GM13976 (cell line): ENCODE data around the gene DAGLB.

Source experiments
- DNase-seq: peaks from one replicate; pipeline ENCODE4 v3.0.0; 2012; ENCODE audit warnings: low spot score
- in situ Hi-C: fragments of 300-500 bp; cut with MboI; formaldehyde crosslinking; loops from one replicate; pipeline ENCODE4 v1.12.0; 2022; ENCODE audit warnings: low sequenced_read_pairs, mixed read lengths, inconsistent platforms; ENCODE audit not compliant: unreplicated experiment
- TF ChIP-seq, protein P1 (sequence below): IDR thresholded peaks from 2 replicates; pipeline ENCODE4 v1.5.1; 2012; ENCODE audit warnings: borderline replicate concordance, mild to moderate bottlenecking; ENCODE audit not compliant: insufficient read depth; ENCODE audit errors: extremely low read depth, missing control alignments, control extremely low read depth

Gene DAGLB

DNA sequence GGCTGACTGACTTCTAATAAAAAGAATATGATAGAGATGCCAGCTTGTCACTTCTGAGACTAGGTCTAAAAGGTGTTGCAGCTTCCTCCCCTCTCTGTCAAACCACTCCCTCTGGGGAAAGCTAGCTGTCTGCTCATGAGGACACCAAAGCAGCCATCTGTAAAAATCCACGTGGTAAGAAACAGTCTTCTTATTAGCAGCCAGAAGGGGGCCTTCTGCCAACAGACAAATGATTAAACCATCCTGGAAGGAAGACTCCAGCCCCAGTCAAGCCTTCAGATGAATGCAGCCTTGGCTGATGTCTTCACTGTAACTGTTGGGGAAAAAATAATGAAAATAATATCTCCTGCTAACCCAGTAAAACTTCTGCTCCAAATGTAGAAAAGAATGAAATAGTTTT is 41.9 kb upstream of the DAGLB start:
- no peak for DNase-seq
- TF ChIP-seq, protein P1, sequence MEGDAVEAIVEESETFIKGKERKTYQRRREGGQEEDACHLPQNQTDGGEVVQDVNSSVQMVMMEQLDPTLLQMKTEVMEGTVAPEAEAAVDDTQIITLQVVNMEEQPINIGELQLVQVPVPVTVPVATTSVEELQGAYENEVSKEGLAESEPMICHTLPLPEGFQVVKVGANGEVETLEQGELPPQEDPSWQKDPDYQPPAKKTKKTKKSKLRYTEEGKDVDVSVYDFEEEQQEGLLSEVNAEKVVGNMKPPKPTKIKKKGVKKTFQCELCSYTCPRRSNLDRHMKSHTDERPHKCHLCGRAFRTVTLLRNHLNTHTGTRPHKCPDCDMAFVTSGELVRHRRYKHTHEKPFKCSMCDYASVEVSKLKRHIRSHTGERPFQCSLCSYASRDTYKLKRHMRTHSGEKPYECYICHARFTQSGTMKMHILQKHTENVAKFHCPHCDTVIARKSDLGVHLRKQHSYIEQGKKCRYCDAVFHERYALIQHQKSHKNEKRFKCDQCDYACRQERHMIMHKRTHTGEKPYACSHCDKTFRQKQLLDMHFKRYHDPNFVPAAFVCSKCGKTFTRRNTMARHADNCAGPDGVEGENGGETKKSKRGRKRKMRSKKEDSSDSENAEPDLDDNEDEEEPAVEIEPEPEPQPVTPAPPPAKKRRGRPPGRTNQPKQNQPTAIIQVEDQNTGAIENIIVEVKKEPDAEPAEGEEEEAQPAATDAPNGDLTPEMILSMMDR, result no peak
- in situ Hi-C loops, result no loop called here

DNA sequence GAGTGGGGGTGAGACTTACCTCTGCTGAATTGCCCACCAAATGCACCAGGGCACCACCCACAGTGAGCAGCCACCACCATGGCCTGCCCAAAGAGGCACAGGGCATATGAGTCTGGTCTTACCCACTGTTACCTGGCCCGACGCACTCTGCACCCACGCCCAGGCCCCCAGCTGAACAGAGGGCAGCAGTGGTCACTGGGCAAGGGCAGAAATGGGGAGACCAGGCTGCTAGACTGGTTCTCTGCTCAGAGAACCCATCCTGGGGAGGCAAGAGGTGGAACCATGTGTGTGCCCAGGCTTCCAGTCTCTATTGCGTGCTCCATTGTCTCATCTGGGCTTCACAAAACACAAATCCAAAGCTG is 39.4 kb upstream of the DAGLB start:
- DNase-seq, result no peak
- TF ChIP-seq, protein P1, result no peak
- in situ Hi-C loops, result no loop called here

DNA sequence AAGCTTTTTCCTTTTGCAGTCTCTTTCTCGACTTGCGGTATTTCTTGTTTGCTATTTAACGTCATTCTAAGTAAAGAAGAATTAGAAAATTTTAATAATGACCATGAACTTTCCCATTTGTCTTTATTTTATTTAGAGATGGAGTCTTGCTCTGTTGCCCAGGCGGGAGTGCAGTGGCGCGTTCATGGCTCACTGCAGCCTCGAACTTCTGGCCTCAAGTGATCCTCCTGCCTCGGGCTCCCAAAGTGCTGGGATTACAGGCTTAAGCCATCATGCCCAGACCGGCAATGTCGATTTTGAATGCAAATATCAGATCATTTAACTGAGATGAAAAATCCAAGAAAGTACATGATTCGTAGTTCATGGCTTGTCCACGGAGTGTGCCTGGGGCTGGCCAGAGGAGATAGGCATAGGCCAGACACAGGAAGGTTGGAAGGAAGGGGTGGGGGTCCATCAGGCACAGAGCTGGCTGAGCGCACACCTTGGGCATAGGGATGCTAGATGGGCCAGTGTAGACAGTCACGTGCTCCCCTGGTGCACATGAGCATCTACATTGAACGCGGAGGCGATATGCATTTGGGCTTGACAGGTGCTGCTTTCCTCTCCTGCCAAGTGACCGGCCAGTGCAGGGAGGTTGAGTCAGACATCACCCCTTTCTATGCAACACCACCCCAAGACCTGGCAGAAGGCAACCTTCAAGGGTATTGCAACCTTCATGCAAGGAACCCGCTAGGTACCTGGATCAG is 38.9 kb upstream of the DAGLB start:
- TF ChIP-seq, protein P1, result no peak
- DNase-seq, result no peak

DNA sequence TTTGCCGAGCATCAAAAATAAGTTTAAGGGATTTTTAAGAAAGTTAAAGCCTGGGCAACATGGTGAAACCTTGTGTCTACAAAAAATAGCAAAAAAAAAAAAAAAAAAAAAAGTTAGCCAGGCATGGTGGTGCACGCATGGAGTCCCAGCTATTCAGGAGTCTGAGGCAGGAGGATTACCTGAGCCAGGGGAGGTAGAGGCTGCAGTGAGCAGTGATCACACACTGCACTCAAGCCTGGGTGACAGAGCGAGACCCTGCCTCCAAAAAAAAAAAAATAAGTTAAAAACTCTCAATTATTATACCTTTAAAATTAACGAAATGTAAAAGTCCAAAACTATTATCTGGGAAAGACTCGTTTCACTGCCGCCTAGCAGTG is 35.0 kb upstream of the DAGLB start:
- DNase-seq, result no peak
- TF ChIP-seq, protein P1, result no peak
- in situ Hi-C loops, result no loop called here

More for the DNA sequence above, 38.9 kb upstream of the DAGLB start:
- in situ Hi-C loops, result no loop called here

DNA sequence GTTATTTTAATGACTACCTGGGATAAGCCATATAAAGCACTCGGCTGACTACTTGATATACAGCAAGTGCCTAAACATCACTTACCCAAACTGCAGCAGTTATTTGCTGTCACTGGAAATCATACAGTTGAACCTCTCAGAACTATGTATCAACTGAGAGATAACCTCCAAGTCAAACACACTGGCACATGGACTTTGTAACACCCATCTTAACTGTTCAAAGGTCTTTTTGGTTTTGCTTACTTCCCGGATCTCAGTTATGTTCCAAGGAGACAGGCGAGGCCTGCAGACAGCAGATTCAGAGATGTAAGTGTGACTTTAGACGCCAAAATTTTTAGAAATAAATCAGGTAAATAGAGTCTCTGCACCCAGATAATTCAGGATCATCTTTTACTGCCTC is 34.6 kb upstream of the DAGLB start:
- TF ChIP-seq, protein P1, result no peak
- in situ Hi-C loops, result no loop called here

DNA sequence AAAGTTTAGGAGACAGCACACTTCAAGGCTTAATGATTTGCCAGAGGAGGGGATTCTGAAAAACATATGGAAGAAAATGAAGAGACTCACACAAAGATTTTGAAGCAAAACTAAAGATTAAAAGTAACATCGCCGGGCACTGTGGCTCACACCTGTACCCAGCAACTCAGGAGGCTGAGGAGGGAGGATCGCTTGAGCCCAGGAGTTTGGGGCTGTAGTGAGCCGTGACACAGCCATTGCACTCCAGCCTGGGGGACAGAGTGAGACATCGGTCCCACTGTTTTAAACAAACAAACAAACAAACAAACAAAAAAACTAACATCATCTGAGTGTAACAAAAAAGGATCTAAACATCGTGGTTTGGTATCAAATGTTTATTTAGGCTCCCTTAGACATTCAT is 33.7 kb upstream of the DAGLB start:
- in situ Hi-C loops, result no loop called here
- TF ChIP-seq, protein P1, result no peak
- no peak for DNase-seq

More for the DNA sequence above, 34.6 kb upstream of the DAGLB start:
- DNase-seq, result no peak
